Subcutaneous abdominal adipose tissue (tissue), 5 donors: ENCODE measurements around the gene NOTCH1.

ENCODE experiments used
- H3K27ac ChIP-seq: one replicate; pipeline ENCODE4 v1.7.0; 2013; ENCODE audit warnings: low read depth, mild to moderate bottlenecking, inconsistent platforms, low read length, moderate library complexity
- H3K27me3 ChIP-seq, 5 donors: one replicate each; pipeline ENCODE4 v1.7.0; 2013; ENCODE audit warnings: low read length in 5 of 5, inconsistent platforms in 1 of 5; ENCODE audit not compliant: control insufficient read depth in 5 of 5, insufficient read depth in 4 of 5
- H3K36me3 ChIP-seq, 5 donors: one replicate each; pipeline ENCODE4 v1.7.0; 2013; ENCODE audit warnings: low read length in 5 of 5; ENCODE audit not compliant: control insufficient read depth in 5 of 5, insufficient read depth in 5 of 5
- H3K4me1 ChIP-seq, 5 donors: one replicate each; pipeline ENCODE4 v1.7.0; 2013; ENCODE audit warnings: low read length in 5 of 5, mild to moderate bottlenecking in 3 of 5, moderate library complexity in 1 of 5; ENCODE audit not compliant: control insufficient read depth in 5 of 5, insufficient read depth in 5 of 5
- H3K4me3 ChIP-seq, 5 donors: one replicate each; pipeline ENCODE4 v1.7.0; 2013; ENCODE audit warnings: low read length in 5 of 5, low read depth in 1 of 5
- H3K9ac ChIP-seq, 5 donors: one replicate each; pipeline ENCODE4 v1.7.0; 2013; ENCODE audit warnings: low read length in 5 of 5, mild to moderate bottlenecking in 4 of 5, moderate library complexity in 3 of 5
- H3K9me3 ChIP-seq, 5 donors: one replicate each; pipeline ENCODE4 v1.7.0; 2013; ENCODE audit warnings: low read length in 5 of 5; ENCODE audit not compliant: control insufficient read depth in 5 of 5
- donor health status: healthy.
- donor health status: healthy.
- donor health status: healthy.
- donor health status: healthy.
- donor health status: healthy.

The NOTCH1 gene

DNA sequence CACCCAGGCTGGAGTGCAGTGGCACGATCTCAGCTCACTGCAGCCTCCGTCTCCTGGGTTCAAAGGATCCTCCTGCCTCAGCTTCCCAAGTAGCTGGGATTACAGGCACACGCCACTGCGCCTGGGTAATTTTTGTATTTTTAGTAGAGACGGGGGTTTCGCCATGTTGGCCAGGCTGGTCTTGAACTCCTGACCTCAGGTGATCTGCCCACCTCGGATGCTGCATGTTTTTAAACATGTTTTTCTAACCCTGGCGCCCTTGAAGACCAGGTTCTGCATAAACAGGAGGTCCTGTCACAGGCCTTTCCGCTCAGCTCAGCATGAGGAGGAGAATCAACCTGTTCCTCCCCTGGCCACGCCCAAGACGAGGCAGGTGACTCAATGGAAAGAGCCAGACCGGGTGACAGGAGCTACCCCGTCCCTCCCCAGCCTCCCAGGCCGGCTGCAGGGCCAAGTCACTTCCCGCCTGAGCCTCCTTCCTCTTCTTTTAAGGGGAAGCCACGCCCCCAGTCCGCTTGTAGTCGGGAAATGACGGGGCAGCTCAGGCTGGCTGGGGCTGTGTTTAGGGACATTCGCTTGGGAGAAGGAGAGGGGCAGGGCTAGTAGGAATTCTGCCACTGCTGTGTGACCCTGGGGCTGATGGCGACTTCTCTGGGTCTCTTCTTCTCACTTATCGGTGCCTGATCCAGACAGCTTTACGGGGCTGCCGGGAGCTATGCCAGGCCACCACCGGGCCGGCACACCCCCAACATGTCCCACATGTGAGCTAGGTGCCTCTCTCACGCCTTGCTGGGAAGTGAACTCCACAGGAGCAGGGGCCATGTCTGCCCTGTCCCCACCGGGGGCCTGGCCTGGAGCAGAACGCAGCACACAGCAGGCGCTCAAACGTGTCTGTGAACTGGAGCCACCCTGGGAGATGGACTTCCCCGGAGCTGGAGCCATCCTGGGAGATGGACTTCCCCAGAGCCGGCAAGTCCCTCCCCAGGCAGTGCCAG, 6.1 kb downstream of the NOTCH1 start:
- Histone ChIP-seq H3K27me3 (no peaks in the 10 kb centered on the region), H3K36me3 (peaks cover 0 to 45% (median 32%) of the 10 kb centered on the region in 5 donors), H3K9me3 (no peaks in the 10 kb centered on the region), H3K4me3 (peak overlapping the region in 3 of 5 donors; percentile 39 to 54 (median 44)), H3K9ac (peak overlapping the region in 4 of 5 donors; percentile 35 to 80 (median 58)), H3K27ac (peak overlapping the region; percentile 95), H3K4me1 (peaks cover 19 to 93% (median 92%) of the 10 kb centered on the region in 5 donors)

GRCh38 chr9:136538599-136539426, 7.0 kb downstream of the NOTCH1 start:
- Histone ChIP-seq H3K4me3 (peak overlapping the region in 3 of 5 donors; percentile 1 to 40 (median 25)), H3K9me3 (no peaks in the 10 kb centered on the region), H3K9ac (peak overlapping the region in 3 of 5 donors; percentile 35 to 65 (median 47)), H3K36me3 (peaks cover 0 to 52% (median 35%) of the 10 kb centered on the region in 5 donors), H3K4me1 (peaks cover 19 to 93% (median 91%) of the 10 kb centered on the region in 5 donors), H3K27ac (peak overlapping the region; percentile 95), H3K27me3 (no peaks in the 10 kb centered on the region)

DNA sequence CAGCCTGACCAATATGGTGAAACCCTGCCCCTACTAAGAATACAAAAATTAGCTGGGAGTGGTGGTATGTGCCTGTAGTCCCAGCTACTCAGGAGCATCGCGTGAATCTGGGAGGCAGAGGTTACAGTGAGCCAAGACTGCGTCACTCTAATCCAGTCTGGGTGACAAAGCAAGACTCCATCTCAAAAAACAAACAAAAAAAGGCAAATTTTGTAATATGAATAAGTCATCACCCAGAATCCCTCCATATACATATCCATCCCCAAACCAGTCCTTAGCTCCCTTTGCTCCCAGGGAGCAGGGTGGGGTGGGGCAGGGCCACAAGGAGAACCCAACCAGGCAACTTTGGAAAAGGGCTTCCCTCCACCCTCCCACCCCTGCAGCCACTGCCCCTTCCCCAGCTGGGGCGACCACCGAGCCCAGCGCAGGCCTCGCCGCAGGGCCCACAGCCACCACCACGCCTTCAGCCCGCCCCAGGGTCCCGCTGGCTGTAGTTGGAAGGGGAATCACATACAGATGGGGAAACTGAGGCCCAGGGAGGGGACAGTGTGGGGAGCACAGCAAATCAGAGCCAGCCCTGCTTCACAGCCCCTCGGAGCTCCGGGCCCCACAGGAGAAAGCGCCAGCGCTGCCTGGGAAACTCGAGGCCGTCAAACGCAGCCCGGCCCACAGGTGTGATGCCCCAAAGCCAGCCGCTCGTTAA, 7.8 kb downstream of the NOTCH1 start:
- Histone ChIP-seq H3K4me3 (peak overlapping the region in 1 of 5 donors; percentile 18), H3K9me3 (no peaks in the 10 kb centered on the region), H3K27ac (peak overlapping the region; percentile 95), H3K27me3 (no peaks in the 10 kb centered on the region), H3K36me3 (peaks cover 0 to 49% (median 35%) of the 10 kb centered on the region in 5 donors), H3K9ac (peak overlapping the region in 2 of 5 donors; percentile 35 to 65), H3K4me1 (peaks cover 19 to 93% (median 91%) of the 10 kb centered on the region in 5 donors)

DNA sequence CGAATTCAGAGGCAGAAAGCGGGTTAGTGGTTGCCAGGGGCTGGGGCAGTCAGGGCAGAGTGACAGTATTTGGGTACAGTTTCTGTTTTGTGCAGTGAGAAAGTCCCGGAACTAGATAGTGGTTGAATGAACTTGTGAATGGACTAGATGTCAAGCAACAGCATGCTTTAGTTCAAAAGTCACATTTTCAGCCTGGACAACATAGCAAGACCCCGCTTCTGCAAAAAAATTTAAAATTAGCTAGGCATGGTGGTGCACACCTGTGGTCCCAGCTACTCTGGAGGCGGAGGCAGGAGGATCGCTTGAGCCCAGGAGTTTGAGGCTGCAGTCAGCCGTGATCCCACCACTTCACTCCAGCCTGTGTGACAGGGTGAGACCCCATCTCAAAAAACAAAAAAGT, 8.4 kb downstream of the NOTCH1 start:
- Histone ChIP-seq H3K27me3 (no peaks in the 10 kb centered on the region), H3K27ac (peak overlapping the region; percentile 95), H3K36me3 (peaks cover 0 to 46% (median 32%) of the 10 kb centered on the region in 5 donors), H3K4me3 (no peak overlapping the region), H3K4me1 (peaks cover 19 to 94% (median 92%) of the 10 kb centered on the region in 5 donors), H3K9ac (no peak overlapping the region), H3K9me3 (no peaks in the 10 kb centered on the region)

DNA sequence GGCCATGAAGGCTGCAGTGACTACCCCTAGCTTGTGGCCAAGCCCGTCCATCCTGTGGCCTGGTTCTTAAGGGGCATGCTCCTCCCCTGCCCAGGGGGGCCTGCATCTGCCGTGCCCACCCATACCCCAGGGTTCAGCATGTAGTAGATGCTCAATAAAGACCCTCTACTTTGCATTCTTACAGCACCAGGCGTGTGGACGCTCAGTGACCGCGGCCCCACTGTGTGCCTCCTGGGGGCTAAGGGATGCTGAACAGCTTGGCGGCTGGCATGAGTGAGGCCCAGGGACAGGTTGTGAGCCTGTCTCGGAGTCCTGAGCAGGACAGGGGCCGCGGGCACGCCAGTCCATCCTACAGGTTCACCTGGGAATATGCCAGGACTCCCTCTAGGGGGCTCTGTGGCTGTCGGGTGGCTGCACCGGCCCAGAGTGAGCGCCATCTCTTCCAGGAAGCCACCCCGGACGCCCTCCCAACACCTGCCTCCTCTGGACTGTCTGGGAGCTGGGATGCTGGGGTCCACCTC, 9.1 kb downstream of the NOTCH1 start:
- Histone ChIP-seq H3K27ac (peak overlapping the region; percentile 95), H3K9me3 (no peaks in the 10 kb centered on the region), H3K9ac (no peak overlapping the region), H3K4me1 (peaks cover 19 to 94% (median 93%) of the 10 kb centered on the region in 5 donors), H3K27me3 (no peaks in the 10 kb centered on the region), H3K4me3 (no peak overlapping the region), H3K36me3 (peaks cover 0 to 40% (median 29%) of the 10 kb centered on the region in 5 donors)

- Histone ChIP-seq H3K36me3 (peaks cover 0 to 36% (median 23%) of the 10 kb centered on the region in 5 donors), H3K27ac (no peak overlapping the region), H3K9me3 (no peaks in the 10 kb centered on the region), H3K4me1 (peaks cover 17 to 94% (median 93%) of the 10 kb centered on the region in 5 donors), H3K27me3 (no peaks in the 10 kb centered on the region), H3K4me3 (no peak overlapping the region), H3K9ac (no peak overlapping the region)
These were observed 9.7 kb downstream of the NOTCH1 start for GRCh38 chr9:136536051-136536720.

GRCh38 chr9:136535070-136535469, 10.8 kb downstream of the NOTCH1 start:
- Histone ChIP-seq H3K9me3 (no peaks in the 10 kb centered on the region), H3K27ac (no peak overlapping the region), H3K27me3 (no peaks in the 10 kb centered on the region), H3K9ac (no peak overlapping the region), H3K4me3 (no peak overlapping the region), H3K36me3 (peaks cover 0 to 31% (median 23%) of the 10 kb centered on the region in 5 donors), H3K4me1 (peaks cover 14 to 94% (median 93%) of the 10 kb centered on the region in 5 donors)

- Histone ChIP-seq H3K9ac (peak overlapping the region in 1 of 5 donors; percentile 47), H3K9me3 (no peaks in the 10 kb centered on the region), H3K4me1 (peaks cover 14 to 94% (median 92%) of the 10 kb centered on the region in 5 donors), H3K36me3 (peaks cover 0 to 31% (median 23%) of the 10 kb centered on the region in 5 donors), H3K27me3 (no peaks in the 10 kb centered on the region), H3K27ac (peak overlapping the region; percentile 30), H3K4me3 (no peak overlapping the region)
These were observed 11.5 kb downstream of the NOTCH1 start for GRCh38 chr9:136534366-136534765.

- peaks cover 14 to 94% (median 92%) of the 10 kb centered on the region in 5 donors for H3K4me1 ChIP-seq
- no peaks in the 10 kb centered on the region for H3K27me3 ChIP-seq
- no peak overlapping the region for H3K4me3 ChIP-seq
- H3K9ac ChIP-seq = no peak overlapping the region
- peaks cover 0 to 31% (median 23%) of the 10 kb centered on the region in 5 donors for H3K36me3 ChIP-seq
- peak overlapping the region; percentile 67 for H3K27ac ChIP-seq
- H3K9me3 ChIP-seq = no peaks in the 10 kb centered on the region
These were observed 12.1 kb downstream of the NOTCH1 start for GRCh38 chr9:136533775-136534157.
